IPS-11a (cell line): ENCODE results near the gene PRTFDC1.
"Not testable (repeated sequence)": the region's sequence is repeated elsewhere in the genome, so short reads cannot be mapped to it uniquely, and the experiment has no call there.

ENCODE experiments used
- H3K4me3 ChIP-seq: one replicate; pipeline ENCODE4 v1.5.1; 2013; ENCODE audit warnings: low read depth, low read length, control low read depth

The PRTFDC1 gene

GRCh38 chr10:24966962-24967481 is 14.6 kb upstream of the PRTFDC1 start:
- H3K4me3 ChIP-seq: no peak overlapping the region

- no peak overlapping the region for H3K4me3 ChIP-seq
These were observed 12.6 kb upstream of the PRTFDC1 start for GRCh38 chr10:24965051-24965450.

- no peak overlapping the region for H3K4me3 ChIP-seq
These were observed 11.2 kb upstream of the PRTFDC1 start for GRCh38 chr10:24963521-24964041.

GRCh38 chr10:24962995-24963394 is 10.6 kb upstream of the PRTFDC1 start:
- H3K4me3 ChIP-seq: no peak overlapping the region

- H3K4me3 ChIP-seq: no peak overlapping the region
These were observed 9.2 kb upstream of the PRTFDC1 start for GRCh38 chr10:24961582-24961981.

- no peak overlapping the region for H3K4me3 ChIP-seq
These were observed 7.0 kb upstream of the PRTFDC1 start for GRCh38 chr10:24959382-24959730.

GRCh38 chr10:24958721-24959381 is 6.4 kb upstream of the PRTFDC1 start:
- no peak overlapping the region for H3K4me3 ChIP-seq

GRCh38 chr10:24958091-24958720 is 5.8 kb upstream of the PRTFDC1 start:
- H3K4me3 ChIP-seq: no peak overlapping the region

- H3K4me3 ChIP-seq: not testable (repeated sequence)
These were observed 5.2 kb upstream of the PRTFDC1 start for GRCh38 chr10:24957624-24958051.

- peak overlapping the region; percentile 69 for H3K4me3 ChIP-seq
These were observed 1.3 kb upstream of the PRTFDC1 start for GRCh38 chr10:24953675-24954074.

- H3K4me3 ChIP-seq: peak overlapping the region; percentile 69
These were observed 570 bp upstream of the PRTFDC1 start for GRCh38 chr10:24952707-24953645.

- peak overlapping the region; percentile 69 for H3K4me3 ChIP-seq
These were observed 934 bp downstream of the PRTFDC1 start for GRCh38 chr10:24951201-24952142.

GRCh38 chr10:24950439-24950838 is 2.0 kb downstream of the PRTFDC1 start:
- no peak overlapping the region for H3K4me3 ChIP-seq

GRCh38 chr10:24949616-24950015 is 2.8 kb downstream of the PRTFDC1 start:
- H3K4me3 ChIP-seq: no peak overlapping the region

- no peak overlapping the region for H3K4me3 ChIP-seq
These were observed 4.9 kb downstream of the PRTFDC1 start for GRCh38 chr10:24947304-24948097.

GRCh38 chr10:24944512-24945255 is 7.7 kb downstream of the PRTFDC1 start:
- H3K4me3 ChIP-seq: no peak overlapping the region

GRCh38 chr10:24938525-24938924 is 13.9 kb downstream of the PRTFDC1 start:
- no peak overlapping the region for H3K4me3 ChIP-seq

- no peak overlapping the region for H3K4me3 ChIP-seq
These were observed 14.3 kb downstream of the PRTFDC1 start for GRCh38 chr10:24938076-24938475.
